ENCODE measurements around the gene BDKRB1.

GRCh38 chr14:96249029-96249428, 7.0 kb upstream of the BDKRB1 start:
- TF ChIP-seq CTCF (IDR thresholded peaks at IDR 0.05) (no peak), ELK1 (IDR thresholded peaks at IDR 0.05; ENCODE audit: low read depth, low read length) (no peak), PBX3 (IDR thresholded peaks at IDR 0.05) (no peak), JUNB (IDR thresholded peaks at IDR 0.05) (peak; percentile 77), REST (IDR thresholded peaks at IDR 0.05) (no peak), RNF2 (IDR thresholded peaks at IDR 0.05; ENCODE audit: borderline replicate concordance, low read depth) (no peak), ESRRA (IDR thresholded peaks at IDR 0.05; ENCODE audit: borderline replicate concordance, low read length) (no peak), SREBF2 (IDR thresholded peaks at IDR 0.05) (no peak), BHLHE40 (IDR thresholded peaks at IDR 0.05; ENCODE audit: low read depth, low read length) (no peak), CBX2 (IDR thresholded peaks at IDR 0.05; ENCODE audit: borderline replicate concordance, low read depth) (no peak), POLR2A (IDR thresholded peaks at IDR 0.05; ENCODE audit: low read length) (no peak), NFE2L2 (conservative IDR thresholded peaks at IDR 0.05; ENCODE audit: low read length) (0 out of 2 replicates have a peak, but pooled peaks have one; percentile 23)
